ENCODE results near the gene ABR.

Gene ABR

DNA sequence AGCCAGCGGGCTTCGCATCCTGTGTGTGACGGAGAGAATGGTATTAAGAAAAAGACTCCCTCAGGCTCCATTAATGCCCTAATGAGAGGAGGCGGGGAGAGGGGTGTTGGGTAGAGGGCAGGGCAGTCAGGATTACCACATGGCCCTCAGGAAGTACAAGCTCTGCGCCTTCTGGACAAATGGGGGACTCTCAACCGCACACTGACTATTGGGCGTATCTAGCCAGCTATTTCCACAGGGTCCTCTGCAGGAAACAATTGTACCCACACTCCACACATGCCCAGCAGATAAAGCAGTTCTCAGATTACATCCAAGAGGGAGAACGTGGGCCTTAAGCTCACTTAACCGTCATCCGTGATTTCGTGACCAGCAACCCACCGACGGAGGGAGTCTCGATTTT, 214.9 kb downstream of the ABR start:
- TF ChIP-seq CTCF (IDR thresholded peaks at IDR 0.05; ENCODE audit: low read depth, low read length), result no peak
- DNase-seq (ENCODE audit: extremely low read depth, low read depth), result no peak

DNA sequence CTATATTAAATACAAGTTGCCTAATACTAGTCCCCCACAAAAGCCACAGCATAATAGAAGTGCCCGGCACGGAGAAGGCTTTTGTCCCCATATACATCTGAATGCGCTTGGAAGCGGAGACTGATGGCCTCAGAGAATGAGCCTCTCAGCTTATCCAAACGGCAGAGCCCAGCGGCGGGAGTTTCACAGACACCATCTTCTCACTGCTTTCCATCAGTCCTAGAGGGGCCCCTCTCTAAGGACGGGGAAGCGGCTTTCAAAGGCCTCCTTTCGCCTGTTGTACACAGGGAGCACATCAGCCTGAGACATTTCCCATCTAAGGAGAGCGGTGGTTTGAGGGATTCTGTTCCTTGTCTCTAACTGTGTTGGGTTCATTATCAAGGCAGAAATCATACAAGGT, 217.1 kb downstream of the ABR start:
- no peak for TF ChIP-seq CTCF (IDR thresholded peaks at IDR 0.05; ENCODE audit: low read depth, low read length)
- DNase-seq (ENCODE audit: extremely low read depth, low read depth), result no peak

DNA sequence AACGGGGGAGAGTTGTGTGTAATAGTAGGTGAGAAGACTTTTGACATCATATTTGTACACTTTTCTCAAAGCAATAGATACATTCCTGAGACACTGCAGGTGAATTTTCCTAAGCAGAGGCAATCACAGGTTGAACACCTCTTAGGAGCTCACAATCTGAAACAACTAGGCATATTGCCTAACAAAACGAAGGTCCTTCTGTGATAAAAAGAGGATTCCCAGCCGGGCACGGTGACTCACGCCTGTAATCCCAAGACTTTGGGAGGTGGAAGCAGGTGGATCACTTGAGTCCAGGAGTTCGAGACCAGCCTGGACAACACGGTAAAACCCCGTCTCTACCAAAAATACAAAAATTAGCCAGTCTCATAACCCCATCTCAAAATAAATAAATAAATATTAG, 217.6 kb downstream of the ABR start:
- no peak for DNase-seq (ENCODE audit: extremely low read depth, low read depth)
- TF ChIP-seq CTCF (IDR thresholded peaks at IDR 0.05; ENCODE audit: low read depth, low read length), result no peak

DNA sequence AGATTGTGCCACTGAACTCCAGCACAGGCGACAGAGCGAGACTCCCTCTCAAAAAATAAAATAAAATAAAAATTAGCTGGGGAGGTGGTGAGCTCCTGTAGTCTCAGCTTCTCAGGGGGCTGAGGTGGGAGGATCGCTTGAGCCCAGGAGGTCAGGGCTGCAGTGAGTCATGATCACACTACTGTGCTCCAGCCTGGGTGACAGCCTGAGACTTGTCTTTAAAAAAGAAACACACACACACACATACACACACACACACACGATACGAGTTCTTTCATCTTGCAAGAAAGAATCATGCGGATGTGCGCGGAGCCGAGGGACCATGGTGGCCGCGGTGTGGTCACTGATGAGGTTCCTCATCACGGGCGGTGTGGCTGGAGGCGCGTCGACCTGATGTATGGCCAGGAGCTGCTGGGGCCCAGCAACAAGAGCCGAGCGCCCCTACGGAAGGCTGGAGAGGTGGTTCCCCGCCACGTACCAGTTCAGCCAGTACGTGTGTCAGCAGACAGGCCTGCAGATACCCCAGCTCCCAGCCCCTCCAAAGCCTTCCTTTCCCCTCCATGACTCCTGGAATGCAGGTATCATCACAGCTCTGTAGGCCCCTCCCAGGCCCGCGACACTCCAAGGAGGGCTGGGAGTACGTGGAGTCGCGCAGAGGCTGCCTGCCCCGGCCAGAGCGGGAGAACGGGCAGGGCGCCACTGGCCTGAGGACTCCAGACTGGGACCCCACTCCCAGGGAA, 220.9 kb downstream of the ABR start:
- no peak for DNase-seq (ENCODE audit: extremely low read depth, low read depth)
- TF ChIP-seq CTCF (IDR thresholded peaks at IDR 0.05; ENCODE audit: low read depth, low read length), result no peak

DNA sequence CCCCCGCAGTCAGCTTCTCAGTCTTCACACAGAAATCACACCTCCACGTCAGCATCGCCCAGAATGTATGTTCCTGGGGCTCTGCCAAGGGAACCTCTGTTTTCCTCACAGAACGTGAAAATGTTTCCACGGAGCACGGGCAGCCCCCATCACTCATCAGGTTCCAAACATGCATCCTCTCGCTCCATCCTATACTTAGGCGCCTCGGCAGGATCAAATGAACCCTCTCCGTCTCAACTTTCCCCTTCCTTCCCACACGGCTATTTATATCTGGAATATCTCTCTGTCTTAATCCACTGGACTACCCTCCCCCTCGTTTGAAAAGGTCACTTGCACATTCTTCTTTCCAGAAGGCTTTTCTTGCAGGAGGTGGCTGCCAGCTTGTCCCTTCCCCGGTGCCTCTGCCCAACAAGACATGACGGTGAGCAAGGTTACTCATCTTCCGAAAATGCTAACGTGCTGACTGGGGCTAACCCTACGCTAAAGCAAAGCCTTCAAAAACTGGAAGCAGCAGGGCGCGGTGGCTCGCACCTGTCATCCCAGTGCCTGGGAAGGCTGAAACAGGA, 221.8 kb downstream of the ABR start:
- no peak for DNase-seq (ENCODE audit: extremely low read depth, low read depth)
- no peak for TF ChIP-seq CTCF (IDR thresholded peaks at IDR 0.05; ENCODE audit: low read depth, low read length)

GRCh38 chr17:956905-957304, 222.9 kb downstream of the ABR start:
- TF ChIP-seq CTCF (IDR thresholded peaks at IDR 0.05; ENCODE audit: low read depth, low read length), result no peak
- DNase-seq (ENCODE audit: extremely low read depth, low read depth), result no peak

- DNase-seq (ENCODE audit: extremely low read depth, low read depth), result no peak
- TF ChIP-seq CTCF (IDR thresholded peaks at IDR 0.05; ENCODE audit: low read depth, low read length), result no peak
These were observed 225.2 kb downstream of the ABR start for GRCh38 chr17:954431-955164.
